ENCODE results near the gene NLRP11. TPM values are rescaled to one million over a fixed set of nuclear protein-coding genes. Genes with fewer than 3 reads are reported as not detected.

NLRP11 gene
- total and polyA plus RNA-seq, 2 experiments from 2014 or later: not detected

DNA sequence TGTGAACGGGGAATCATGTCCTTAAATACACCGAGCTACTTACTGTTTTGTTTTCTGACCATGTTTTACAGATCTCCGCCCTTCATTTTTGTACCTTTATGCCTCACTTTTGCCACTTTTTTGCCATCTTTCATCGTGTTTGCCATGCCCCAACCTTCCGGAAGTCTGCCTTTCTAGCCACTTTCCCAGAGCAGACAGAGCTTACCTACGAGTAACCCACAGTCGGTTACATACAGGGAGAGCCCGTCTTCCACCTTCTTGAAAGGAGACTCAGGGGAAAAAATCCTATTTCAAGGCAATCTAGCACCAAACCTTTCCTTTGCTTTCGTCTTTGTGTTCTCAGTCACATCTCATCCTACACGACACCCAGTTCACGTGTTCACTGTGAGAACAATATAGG, 36.8 kb downstream of the NLRP11 start:
- Mint-ChIP-seq H3K4me1 (no peaks in the 10 kb centered on the region), H3K27ac (no peak overlapping the region), H3K36me3 (ENCODE audit: low read depth) (peaks cover 32% of the 10 kb centered on the region), H3K27me3 (ENCODE audit: insufficient read depth, low read depth, poor library complexity) (no peaks in the 10 kb centered on the region), H3K4me3 (no peak overlapping the region), H3K9me3 (peaks cover 94% of the 10 kb centered on the region)
- Histone ChIP-seq H3K27me3 (ENCODE audit: insufficient read depth) (no peaks in the 10 kb centered on the region), H3K4me3 (no peak overlapping the region), H3K4me2 (no peak overlapping the region), H3F3A (replicated peaks; ENCODE audit: low read depth) (no peaks in the 10 kb centered on the region), H3K79me2 (replicated peaks; ENCODE audit: insufficient read depth) (no peaks in the 10 kb centered on the region), H3K27ac (ENCODE audit: low read depth) (no peak overlapping the region), H2AFZ (no peak overlapping the region), H3K36me3 (ENCODE audit: insufficient read depth) (peaks cover 7% of the 10 kb centered on the region), H4K20me1 (replicated peaks; ENCODE audit: insufficient read depth) (no peaks in the 10 kb centered on the region), H3K9me2 (ENCODE audit: insufficient read depth) (no peaks in the 10 kb centered on the region), H3K4me1 (ENCODE audit: insufficient read depth) (no peaks in the 10 kb centered on the region)
- no peak for TF ChIP-seq ZNF114 (CRISPR knock-in tag; IDR thresholded peaks at IDR 0.05)
- no peak for ATAC-seq
- no peak for DNase-seq (ENCODE audit: low spot score)

DNA sequence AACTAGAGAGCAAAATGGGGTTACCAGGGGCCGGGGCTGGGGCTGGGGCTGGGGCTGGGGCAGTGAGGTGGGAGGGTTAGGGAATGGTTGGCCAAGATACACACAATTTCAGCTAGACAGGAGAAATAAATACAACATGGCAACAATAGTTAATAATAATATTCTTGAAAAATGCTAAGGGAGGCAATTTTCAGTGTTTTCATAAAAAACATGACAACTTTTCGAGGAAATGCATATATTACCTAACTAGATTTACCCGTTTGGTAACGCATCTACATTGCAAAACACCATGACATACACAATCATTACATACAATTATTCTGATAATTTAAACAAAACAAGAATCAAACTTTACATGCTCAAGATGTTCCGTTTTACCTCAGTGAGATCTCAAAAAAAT, 50.7 kb downstream of the NLRP11 start:
- Histone ChIP-seq H3K4me1 (ENCODE audit: insufficient read depth) (no peaks in the 10 kb centered on the region), H3K36me3 (ENCODE audit: insufficient read depth) (peaks cover 3% of the 10 kb centered on the region; the same call in 1 of the 2 replicates), H2AFZ (no peak overlapping the region), H4K20me1 (replicated peaks; ENCODE audit: insufficient read depth) (no peaks in the 10 kb centered on the region), H3K27me3 (ENCODE audit: insufficient read depth) (no peaks in the 10 kb centered on the region), H3F3A (replicated peaks; ENCODE audit: low read depth) (no peaks in the 10 kb centered on the region), H3K4me2 (no peak overlapping the region), H3K4me3 (no peak overlapping the region), H3K79me2 (replicated peaks; ENCODE audit: insufficient read depth) (no peaks in the 10 kb centered on the region), H3K9me2 (ENCODE audit: insufficient read depth) (no peaks in the 10 kb centered on the region), H3K27ac (ENCODE audit: low read depth) (no peak overlapping the region)
- Mint-ChIP-seq H3K27me3 (ENCODE audit: insufficient read depth, low read depth, poor library complexity) (peaks cover 1% of the 10 kb centered on the region), H3K4me1 (no peaks in the 10 kb centered on the region), H3K4me3 (no peak overlapping the region), H3K9me3 (peaks cover 99% of the 10 kb centered on the region), H3K27ac (no peak overlapping the region), H3K36me3 (ENCODE audit: low read depth) (peaks cover 45% of the 10 kb centered on the region)
- no peak for TF ChIP-seq EZH2phosphoT487 (IDR thresholded peaks at IDR 0.05; ENCODE audit: unreplicated experiment)
- no peak for TF ChIP-seq JUNB (IDR thresholded peaks at IDR 0.05; ENCODE audit: unreplicated experiment)
- no peak for TF ChIP-seq STAT1 (IDR thresholded peaks at IDR 0.05; ENCODE audit: unreplicated experiment)
- no peak for TF ChIP-seq POLR2AphosphoS5 (IDR thresholded peaks at IDR 0.05; ENCODE audit: low read depth)
- TF ChIP-seq, protein P1, sequence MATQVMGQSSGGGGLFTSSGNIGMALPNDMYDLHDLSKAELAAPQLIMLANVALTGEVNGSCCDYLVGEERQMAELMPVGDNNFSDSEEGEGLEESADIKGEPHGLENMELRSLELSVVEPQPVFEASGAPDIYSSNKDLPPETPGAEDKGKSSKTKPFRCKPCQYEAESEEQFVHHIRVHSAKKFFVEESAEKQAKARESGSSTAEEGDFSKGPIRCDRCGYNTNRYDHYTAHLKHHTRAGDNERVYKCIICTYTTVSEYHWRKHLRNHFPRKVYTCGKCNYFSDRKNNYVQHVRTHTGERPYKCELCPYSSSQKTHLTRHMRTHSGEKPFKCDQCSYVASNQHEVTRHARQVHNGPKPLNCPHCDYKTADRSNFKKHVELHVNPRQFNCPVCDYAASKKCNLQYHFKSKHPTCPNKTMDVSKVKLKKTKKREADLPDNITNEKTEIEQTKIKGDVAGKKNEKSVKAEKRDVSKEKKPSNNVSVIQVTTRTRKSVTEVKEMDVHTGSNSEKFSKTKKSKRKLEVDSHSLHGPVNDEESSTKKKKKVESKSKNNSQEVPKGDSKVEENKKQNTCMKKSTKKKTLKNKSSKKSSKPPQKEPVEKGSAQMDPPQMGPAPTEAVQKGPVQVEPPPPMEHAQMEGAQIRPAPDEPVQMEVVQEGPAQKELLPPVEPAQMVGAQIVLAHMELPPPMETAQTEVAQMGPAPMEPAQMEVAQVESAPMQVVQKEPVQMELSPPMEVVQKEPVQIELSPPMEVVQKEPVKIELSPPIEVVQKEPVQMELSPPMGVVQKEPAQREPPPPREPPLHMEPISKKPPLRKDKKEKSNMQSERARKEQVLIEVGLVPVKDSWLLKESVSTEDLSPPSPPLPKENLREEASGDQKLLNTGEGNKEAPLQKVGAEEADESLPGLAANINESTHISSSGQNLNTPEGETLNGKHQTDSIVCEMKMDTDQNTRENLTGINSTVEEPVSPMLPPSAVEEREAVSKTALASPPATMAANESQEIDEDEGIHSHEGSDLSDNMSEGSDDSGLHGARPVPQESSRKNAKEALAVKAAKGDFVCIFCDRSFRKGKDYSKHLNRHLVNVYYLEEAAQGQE (IDR thresholded peaks at IDR 0.05; ENCODE audit: unreplicated experiment): no peak
- ATAC-seq (no peak), DNase-seq (ENCODE audit: low spot score) (no peak)

DNA sequence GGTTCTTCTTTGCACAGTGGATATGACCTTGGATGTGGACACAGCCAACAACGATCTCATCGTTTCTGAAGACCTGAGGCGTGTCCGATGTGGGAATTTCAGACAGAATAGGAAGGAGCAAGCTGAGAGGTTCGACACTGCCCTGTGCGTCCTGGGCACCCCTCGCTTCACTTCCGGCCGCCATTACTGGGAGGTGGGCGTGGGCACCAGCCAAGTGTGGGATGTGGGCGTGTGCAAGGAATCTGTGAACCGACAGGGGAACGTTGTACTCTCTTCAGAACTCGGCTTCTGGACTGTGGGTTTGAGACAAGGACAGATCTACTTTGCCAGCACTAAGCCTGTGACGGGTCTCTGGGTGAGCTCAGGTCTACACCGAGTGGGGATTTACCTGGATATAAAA, 53.5 kb downstream of the NLRP11 start:
- Mint-ChIP-seq H3K4me1 (no peaks in the 10 kb centered on the region), H3K27me3 (ENCODE audit: insufficient read depth, low read depth, poor library complexity) (peaks cover 2% of the 10 kb centered on the region), H3K36me3 (ENCODE audit: low read depth) (peaks cover 43% of the 10 kb centered on the region; the same call in 2 of the 3 replicates), H3K27ac (no peak overlapping the region), H3K9me3 (peaks cover 88% of the 10 kb centered on the region), H3K4me3 (no peak overlapping the region)
- no peak for ATAC-seq
- Histone ChIP-seq H3K4me3 (no peak overlapping the region), H3K79me2 (replicated peaks; ENCODE audit: insufficient read depth) (no peaks in the 10 kb centered on the region), H3K4me1 (ENCODE audit: insufficient read depth) (no peaks in the 10 kb centered on the region), H3K27me3 (ENCODE audit: insufficient read depth) (no peaks in the 10 kb centered on the region), H4K20me1 (replicated peaks; ENCODE audit: insufficient read depth) (no peaks in the 10 kb centered on the region), H3K36me3 (ENCODE audit: insufficient read depth) (peaks cover 7% of the 10 kb centered on the region), H3F3A (replicated peaks; ENCODE audit: low read depth) (no peaks in the 10 kb centered on the region), H3K9me2 (ENCODE audit: insufficient read depth) (no peaks in the 10 kb centered on the region), H2AFZ (no peak overlapping the region), H3K27ac (ENCODE audit: low read depth) (no peak overlapping the region), H3K4me2 (no peak overlapping the region)
- DNase-seq (ENCODE audit: low spot score): no peak
- no peak for TF ChIP-seq STAT1 (IDR thresholded peaks at IDR 0.05; ENCODE audit: unreplicated experiment)
- TF ChIP-seq ZNF114 (CRISPR knock-in tag; IDR thresholded peaks at IDR 0.05): no peak
- TF ChIP-seq, protein P1 (IDR thresholded peaks at IDR 0.05; ENCODE audit: unreplicated experiment): no peak
- no peak for TF ChIP-seq EZH2phosphoT487 (IDR thresholded peaks at IDR 0.05; ENCODE audit: unreplicated experiment)
- no peak for TF ChIP-seq POLR2AphosphoS5 (IDR thresholded peaks at IDR 0.05; ENCODE audit: low read depth)
- TF ChIP-seq CREB1 (CRISPR knock-in tag; IDR thresholded peaks at IDR 0.05; ENCODE audit: low read depth): no peak
- TF ChIP-seq JUNB (IDR thresholded peaks at IDR 0.05; ENCODE audit: unreplicated experiment): no peak
- no peak for TF ChIP-seq EZH2 (IDR thresholded peaks at IDR 0.05; ENCODE audit: low read depth, unreplicated experiment)
- TF ChIP-seq ZNF331 (CRISPR knock-in tag; IDR thresholded peaks at IDR 0.05; ENCODE audit: low read depth): no peak
- no peak for TF ChIP-seq NANOG (IDR thresholded peaks at IDR 0.05; ENCODE audit: borderline replicate concordance)

Data from GM23338 (cell line).